SK-N-SH (cell line): Measurements from ENCODE around the gene B4GALNT3. TPM values are rescaled to one million over a fixed set of nuclear protein-coding genes. Genes with fewer than 3 reads are reported as not detected.

Experiments used
- CTCF ChIA-PET: fragments of 300-600, 350-600 bp; formaldehyde crosslinking; extraction: SDS; loops from one replicate; lab custom pipeline; 2021; lab: Yijun Ruan, JAX
- POLR2A ChIA-PET: fragments of 350-600 bp; sonication (Branson Sonifier 250); formaldehyde crosslinking; extraction: SDS; loops from one replicate; lab custom pipeline; 2020; ENCODE audit warnings: antibody characterized with exemption, inconsistent platforms; lab: Yijun Ruan, JAX
- DNase-seq: peaks from one replicate; pipeline ENCODE4 v3.0.0; 2012
- H2AFZ ChIP-seq: fragments of 200-600 bp; sonication (generic); 2 replicates; pipeline ENCODE4 v1.8.1; 2016; ENCODE audit warnings: antibody characterized with exemption, mild to moderate bottlenecking, low read depth
- H3F3A ChIP-seq: fragments of 200-600 bp; sonication (generic); replicated peaks from 2 replicates; pipeline ENCODE3; 2016; ENCODE audit warnings: antibody characterized with exemption, mild to moderate bottlenecking; ENCODE audit not compliant: insufficient read depth
- H3K27ac ChIP-seq, 2 experiments: fragments of 200-500 bp in 1 of 2; fragments of 200-600 bp in 1 of 2; sonication (Bioruptor generic) in 1 of 2; sonication (generic), shearing (Covaris generic) in 1 of 2; 2 replicates each; pipeline versions ENCODE4 v1.5.1 to v1.6.1; 2014 to 2016; ENCODE audit warnings: low read depth in 2 of 2, inconsistent platforms in 1 of 2, low read length in 1 of 2, mild to moderate bottlenecking in 1 of 2, mixed read lengths in 1 of 2
- H3K27me3 ChIP-seq: fragments of 200-600 bp; sonication (generic), shearing (Covaris generic); 2 replicates; pipeline ENCODE4 v1.6.1; 2016; ENCODE audit warnings: mixed run types; ENCODE audit not compliant: insufficient read depth
- H3K36me3 ChIP-seq, 2 experiments: fragments of 200-500 bp in 1 of 2; fragments of 200-600 bp in 1 of 2; sonication (Bioruptor generic) in 1 of 2; sonication (generic) in 1 of 2; replicated peaks in 1 of 2; 2 replicates each; pipeline versions ENCODE3 to v1.5.1; 2014 to 2016; ENCODE audit warnings: low read length in 1 of 2, mild to moderate bottlenecking in 1 of 2; ENCODE audit not compliant: insufficient read depth in 2 of 2, control insufficient read depth in 1 of 2
- H3K4me1 ChIP-seq, 2 experiments: fragments of 200-500 bp in 1 of 2; fragments of 200-600 bp in 1 of 2; sonication (Bioruptor generic) in 1 of 2; sonication (generic), shearing (Covaris generic) in 1 of 2; 2 replicates each; pipeline versions ENCODE4 v1.5.1 to v1.6.1; 2014 to 2016; ENCODE audit warnings: low read depth in 1 of 2, low read length in 1 of 2, mixed run types in 1 of 2; ENCODE audit not compliant: insufficient read depth in 2 of 2, control insufficient read depth in 1 of 2
- H3K4me2 ChIP-seq: fragments of 200-600 bp; sonication (generic), shearing (Covaris generic); 2 replicates; pipeline ENCODE4 v1.6.1; 2017; ENCODE audit warnings: mixed run types
- H3K4me3 ChIP-seq, 2 experiments: fragments of 200-500 bp in 1 of 2; fragments of 200-600 bp in 1 of 2; sonication (Bioruptor generic) in 1 of 2; sonication (generic), shearing (Covaris generic) in 1 of 2; 2 replicates each; pipeline versions ENCODE4 v1.5.1 to v1.8.1; 2014 to 2016; ENCODE audit warnings: low read depth in 2 of 2, inconsistent platforms in 1 of 2, low read length in 1 of 2, mild to moderate bottlenecking in 1 of 2, mixed read lengths in 1 of 2, moderate library complexity in 1 of 2
- H3K79me2 ChIP-seq: fragments of 200-600 bp; sonication (generic); 2 replicates; pipeline ENCODE4 v1.8.1; 2017; ENCODE audit warnings: mild to moderate bottlenecking; ENCODE audit not compliant: insufficient read depth
- H3K9ac ChIP-seq: fragments of 200-600 bp; sonication (generic); 2 replicates; pipeline ENCODE4 v1.6.1; 2017; ENCODE audit warnings: mixed run types
- H3K9me2 ChIP-seq: fragments of 200-600 bp; sonication (generic); 2 replicates; pipeline ENCODE4 v1.6.1; 2017; ENCODE audit warnings: mixed run types
- H3K9me3 ChIP-seq: fragments of 200-600 bp; sonication (generic); 2 replicates; pipeline ENCODE4 v1.6.1; 2017; ENCODE audit warnings: mixed run types, mild to moderate bottlenecking, moderate library complexity
- H4K20me1 ChIP-seq: fragments of 200-600 bp; sonication (generic); 2 replicates; pipeline ENCODE4 v1.6.1; 2017; ENCODE audit warnings: mild to moderate bottlenecking, mixed run types; ENCODE audit not compliant: insufficient read depth
- CHD2 ChIP-seq: fragments of 150-350 bp; IDR thresholded peaks from 2 replicates; pipeline ENCODE4 v1.6.1; 2018; ENCODE audit warnings: low read length; ENCODE audit not compliant: partially characterized antibody
- ELF1 ChIP-seq: IDR thresholded peaks from 2 replicates; pipeline ENCODE4 v1.4.0; 2012
- EP300 ChIP-seq, 2 experiments: IDR thresholded peaks; 2 replicates each; pipeline versions ENCODE4 v1.4.0 to v1.6.1; 2012; ENCODE audit warnings: borderline replicate concordance in 1 of 2, low read depth in 1 of 2, low read length in 1 of 2
- EZH2phosphoT487 ChIP-seq: fragments of 200-600 bp; sonication (generic); IDR thresholded peaks from 2 replicates; pipeline ENCODE4 v1.6.1; 2017; ENCODE audit warnings: low read depth, mixed run types, mild to moderate bottlenecking, antibody characterized with exemption, moderate library complexity, borderline replicate concordance
- FOSL2 ChIP-seq: IDR thresholded peaks from 2 replicates; pipeline ENCODE4 v1.4.0; 2012; ENCODE audit warnings: low read depth, mild to moderate bottlenecking, moderate library complexity, borderline replicate concordance
- FOXJ3 ChIP-seq: sonication (generic); formaldehyde crosslinking; IDR thresholded peaks from 2 replicates; pipeline ENCODE4 v1.5.1; 2020; ENCODE audit warnings: mild to moderate bottlenecking, missing genetic modification reagents
- GATA2 ChIP-seq: sonication (generic); formaldehyde crosslinking; IDR thresholded peaks from 2 replicates; pipeline ENCODE4 v1.5.0; 2020; ENCODE audit warnings: mild to moderate bottlenecking, missing genetic modification reagents
- IRF3 ChIP-seq: fragments of 150-350 bp; IDR thresholded peaks from 2 replicates; pipeline ENCODE4 v1.6.1; 2016; ENCODE audit warnings: mild to moderate bottlenecking, low read depth, low read length
- MXI1 ChIP-seq: IDR thresholded peaks from 2 replicates; pipeline ENCODE4 v1.6.1; 2012; ENCODE audit warnings: mild to moderate bottlenecking, low read depth, low read length, improper control_type of control experiment
- NFIC ChIP-seq: IDR thresholded peaks from 2 replicates; pipeline ENCODE4 v1.4.0; 2012; ENCODE audit warnings: borderline replicate concordance
- POLR2AphosphoS5 ChIP-seq: IDR thresholded peaks from 2 replicates; pipeline ENCODE4 v1.6.1; 2012; ENCODE audit warnings: low read depth, low read length
- RAD21 ChIP-seq: IDR thresholded peaks from 2 replicates; pipeline ENCODE4 v1.6.1; 2012; ENCODE audit warnings: mild to moderate bottlenecking, low read length
- RCOR1 ChIP-seq: fragments of 150-350 bp; IDR thresholded peaks from 2 replicates; pipeline ENCODE4 v1.6.1; 2017; ENCODE audit warnings: antibody characterized with exemption, low read length
- SMC3 ChIP-seq: IDR thresholded peaks from 2 replicates; pipeline ENCODE4 v1.6.1; 2012; ENCODE audit warnings: low read depth, low read length, improper control_type of control experiment
- TAF1 ChIP-seq: IDR thresholded peaks from 2 replicates; pipeline ENCODE4 v1.6.1; 2012; ENCODE audit warnings: low read depth, mild to moderate bottlenecking, low read length, moderate library complexity, borderline replicate concordance
- TEAD4 ChIP-seq: IDR thresholded peaks from 2 replicates; pipeline ENCODE4 v1.4.0; 2012; ENCODE audit warnings: mild to moderate bottlenecking, borderline replicate concordance; ENCODE audit not compliant: insufficient read depth
- USF2 ChIP-seq: fragments of 150-350 bp; IDR thresholded peaks from 2 replicates; pipeline ENCODE4 v1.6.1; 2017; ENCODE audit warnings: antibody characterized with exemption, low read length, low read depth, borderline replicate concordance
- WGBS: methylation state at CpG from one replicate; pipeline ENCODE4 v1.1.6; 2017; ENCODE audit warnings: low lambda C conversion rate; 5-methylcytosine and 5-hydroxymethylcytosine counted together
- polyA plus RNA-seq, 3 experiments: library from polyadenylated mRNA; depleted of rRNA; stranded (reverse); fragments of >200 nt; gene quantifications; 2 replicates each; pipeline ENCODE4 v1.2.3, GENCODE V29; 2012
- TF ChIP-seq, protein P1 (sequence below): IDR thresholded peaks from 2 replicates; pipeline ENCODE4; 2012
- TF ChIP-seq, protein P2 (sequence below): IDR thresholded peaks from 2 replicates; pipeline ENCODE4 v1.4.0; 2012; ENCODE audit warnings: low read depth
- TF ChIP-seq, protein P3 (sequence below): IDR thresholded peaks from 2 replicates; pipeline ENCODE4 v1.4.0; 2012; ENCODE audit warnings: low read depth, borderline replicate concordance

B4GALNT3 gene
- polyA plus RNA-seq, 1 of the 3 experiments (the other 2 are of a cell fraction), result 0.53 TPM

DNA sequence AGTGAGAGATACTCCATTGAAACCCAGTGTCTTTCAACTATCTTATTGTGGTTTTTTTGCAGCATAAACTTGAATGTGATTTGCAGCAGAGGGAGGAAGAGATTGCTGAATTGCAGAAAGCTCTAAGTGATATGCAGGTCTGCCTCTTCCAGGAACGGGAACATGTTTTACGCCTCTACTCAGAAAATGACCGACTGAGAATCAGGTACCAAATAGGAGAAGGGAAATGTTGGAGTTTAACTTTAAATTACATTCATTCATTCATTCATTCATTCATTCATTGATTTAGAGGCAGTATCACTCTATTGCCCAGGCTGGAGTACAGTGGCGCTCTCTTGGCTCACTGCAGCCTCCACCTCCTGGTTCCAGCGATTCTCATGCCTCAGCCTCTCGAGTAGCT, 41.3 kb upstream of the B4GALNT3 start:
- Histone ChIP-seq H3K36me3 (peaks cover 13 to 18% of the 10 kb centered on the region in 2 experiments), H3K9me3 (no peaks in the 10 kb centered on the region), H3K79me2 (no peaks in the 10 kb centered on the region), H2AFZ (no peak overlapping the region), H3K4me1 (peaks cover 0 to 6% of the 10 kb centered on the region in 2 experiments; a peak in 1 of 4 replicates), H3K27me3 (no peaks in the 10 kb centered on the region), H3K9ac (no peak overlapping the region), H3K9me2 (no peaks in the 10 kb centered on the region), H3K4me3 (no peak overlapping the region), H3K27ac (no peak overlapping the region), H3K4me2 (no peak overlapping the region), H3F3A (no peaks in the 10 kb centered on the region), H4K20me1 (no peaks in the 10 kb centered on the region)
- ChIA-PET POLR2A (no interaction called here), CTCF (interaction anchor here (2.1 to 2.5 kb wide), 2 partner anchors 24 to 129 kb away, joined by 9 to 11 read pairs; no protein-coding TSS in a partner anchor)
- no peak for DNase-seq
- 97% methylated on average over 6 of the region's 6 CpGs for WGBS
- no peak for TF ChIP-seq USF2
- TF ChIP-seq MXI1, result no peak
- no peak for TF ChIP-seq IRF3
- TF ChIP-seq TEAD4, result no peak
- no peak for TF ChIP-seq FOSL2
- no peak for TF ChIP-seq ELF1
- no peak for TF ChIP-seq EP300 (IDR thresholded peaks at IDR 0.05; ENCODE audit: borderline replicate concordance in 1 of 2, low read depth in 1 of 2, low read length in 1 of 2)
- TF ChIP-seq, protein P1, sequence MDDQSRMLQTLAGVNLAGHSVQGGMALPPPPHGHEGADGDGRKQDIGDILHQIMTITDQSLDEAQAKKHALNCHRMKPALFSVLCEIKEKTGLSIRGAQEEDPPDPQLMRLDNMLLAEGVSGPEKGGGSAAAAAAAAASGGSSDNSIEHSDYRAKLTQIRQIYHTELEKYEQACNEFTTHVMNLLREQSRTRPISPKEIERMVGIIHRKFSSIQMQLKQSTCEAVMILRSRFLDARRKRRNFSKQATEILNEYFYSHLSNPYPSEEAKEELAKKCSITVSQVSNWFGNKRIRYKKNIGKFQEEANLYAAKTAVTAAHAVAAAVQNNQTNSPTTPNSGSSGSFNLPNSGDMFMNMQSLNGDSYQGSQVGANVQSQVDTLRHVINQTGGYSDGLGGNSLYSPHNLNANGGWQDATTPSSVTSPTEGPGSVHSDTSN, result no peak
- no peak for TF ChIP-seq GATA2
- no peak for TF ChIP-seq POLR2AphosphoS5
- TF ChIP-seq EZH2phosphoT487, result no peak
- TF ChIP-seq SMC3, result no peak
- no peak for TF ChIP-seq CHD2
- TF ChIP-seq, protein P2, sequence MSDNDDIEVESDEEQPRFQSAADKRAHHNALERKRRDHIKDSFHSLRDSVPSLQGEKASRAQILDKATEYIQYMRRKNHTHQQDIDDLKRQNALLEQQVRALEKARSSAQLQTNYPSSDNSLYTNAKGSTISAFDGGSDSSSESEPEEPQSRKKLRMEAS, result no peak
- TF ChIP-seq RCOR1, result no peak
- no peak for TF ChIP-seq RAD21
- TF ChIP-seq FOXJ3 (CRISPR knock-in tag), result no peak
- TF ChIP-seq NFIC, result no peak
- TF ChIP-seq, protein P3, sequence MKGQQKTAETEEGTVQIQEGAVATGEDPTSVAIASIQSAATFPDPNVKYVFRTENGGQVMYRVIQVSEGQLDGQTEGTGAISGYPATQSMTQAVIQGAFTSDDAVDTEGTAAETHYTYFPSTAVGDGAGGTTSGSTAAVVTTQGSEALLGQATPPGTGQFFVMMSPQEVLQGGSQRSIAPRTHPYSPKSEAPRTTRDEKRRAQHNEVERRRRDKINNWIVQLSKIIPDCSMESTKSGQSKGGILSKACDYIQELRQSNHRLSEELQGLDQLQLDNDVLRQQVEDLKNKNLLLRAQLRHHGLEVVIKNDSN, result no peak
- TF ChIP-seq TAF1, result no peak
